HG02943 (cell line): ENCODE data around the gene TBXAS1.
"Not testable (repeated sequence)": the region's sequence is repeated elsewhere in the genome, so short reads cannot be mapped to it uniquely, and the experiment has no call there.

Experiments
- ATAC-seq: cut with Tn5 transposase; IDR thresholded peaks from one replicate; pipeline ENCODE4 v1.9.1; 2021; ENCODE audit warnings: mild to moderate bottlenecking, low read depth, moderate library complexity; ENCODE audit not compliant: unreplicated experiment

Gene TBXAS1

DNA sequence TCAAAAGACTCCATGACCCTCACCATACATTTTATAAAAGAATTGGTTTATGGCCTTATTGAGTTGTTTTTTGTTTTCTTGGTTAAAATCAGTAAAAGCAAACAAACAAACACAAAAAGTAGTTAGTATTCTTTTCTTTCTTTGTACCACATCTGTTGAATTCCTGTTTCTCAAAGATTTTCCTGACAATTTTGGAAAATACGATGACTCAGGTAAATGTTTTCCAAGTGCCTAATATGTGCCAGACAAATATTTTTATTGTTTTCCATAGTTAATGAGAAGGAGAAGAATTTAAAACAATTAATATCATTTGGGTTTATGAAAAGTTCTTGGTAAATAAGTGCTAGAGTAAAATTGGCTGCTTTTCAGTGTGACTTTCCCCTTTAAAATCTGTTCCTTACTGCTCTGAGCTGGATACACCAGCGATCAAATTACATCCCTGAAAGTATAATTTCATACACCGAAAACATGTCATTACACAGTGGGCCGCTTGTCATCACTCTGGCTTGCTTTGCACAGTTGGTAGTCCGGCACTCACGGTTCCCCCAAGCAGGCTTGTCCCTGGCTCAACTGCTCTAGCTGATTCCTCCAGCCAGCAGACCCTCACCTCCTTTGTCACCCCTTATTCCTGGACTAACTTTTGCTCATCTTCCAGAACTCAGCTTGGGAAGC, 80.5 kb downstream of the TBXAS1 start:
- ATAC-seq: no peak

DNA sequence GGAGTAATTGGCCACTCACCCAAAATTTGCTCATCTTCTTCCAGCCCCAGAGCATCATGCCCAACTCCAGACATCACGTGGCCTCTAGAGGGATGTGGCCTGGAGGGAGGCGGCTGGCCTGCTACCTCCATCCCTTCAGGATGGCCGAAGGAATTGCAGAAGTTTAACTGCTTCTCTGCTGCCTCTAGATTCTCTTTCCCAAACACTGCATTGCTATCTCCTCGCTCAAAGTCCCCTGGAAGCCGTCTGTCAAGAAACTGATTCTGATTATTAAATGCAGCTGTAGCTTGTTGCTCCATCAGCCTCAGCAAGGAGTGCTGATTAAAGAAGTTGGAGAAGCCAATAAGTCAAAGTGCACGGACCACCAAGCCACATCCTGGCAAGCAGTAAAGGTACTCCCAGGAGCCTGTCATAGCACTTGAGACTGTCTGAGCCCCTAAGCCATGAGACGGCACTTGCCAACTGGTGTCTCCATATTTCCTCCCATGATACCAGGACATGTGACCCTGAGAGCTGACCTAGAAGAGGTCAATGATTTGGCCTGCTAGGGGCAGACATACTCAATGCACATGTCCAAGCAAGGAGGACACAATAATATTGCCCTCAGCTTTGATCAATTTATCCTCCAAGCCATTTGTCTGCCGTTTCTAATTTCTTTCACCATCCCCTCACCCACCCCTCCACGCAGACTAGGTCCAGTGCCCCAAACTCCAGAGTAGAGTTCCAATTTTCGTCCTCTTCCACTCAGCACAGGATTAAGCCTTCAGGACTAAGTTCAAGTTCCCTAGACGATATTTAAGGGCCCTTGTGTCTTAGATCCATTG, 84.2 kb downstream of the TBXAS1 start:
- no peak for ATAC-seq

DNA sequence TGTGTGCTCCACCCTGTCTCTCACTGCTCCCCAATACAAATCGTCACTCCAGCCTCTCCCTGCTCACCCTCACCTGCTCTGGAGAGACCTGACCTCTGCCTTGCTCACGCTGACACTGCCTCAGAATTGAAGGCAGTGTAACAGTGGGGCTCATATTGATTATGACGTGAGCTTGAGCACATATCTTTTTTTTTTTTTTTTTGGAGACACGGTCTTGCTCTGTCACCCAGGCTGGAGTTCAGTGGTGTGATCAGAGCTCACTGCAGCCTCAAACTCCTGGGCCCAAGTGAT, 84.7 kb downstream of the TBXAS1 start:
- no peak for ATAC-seq

DNA sequence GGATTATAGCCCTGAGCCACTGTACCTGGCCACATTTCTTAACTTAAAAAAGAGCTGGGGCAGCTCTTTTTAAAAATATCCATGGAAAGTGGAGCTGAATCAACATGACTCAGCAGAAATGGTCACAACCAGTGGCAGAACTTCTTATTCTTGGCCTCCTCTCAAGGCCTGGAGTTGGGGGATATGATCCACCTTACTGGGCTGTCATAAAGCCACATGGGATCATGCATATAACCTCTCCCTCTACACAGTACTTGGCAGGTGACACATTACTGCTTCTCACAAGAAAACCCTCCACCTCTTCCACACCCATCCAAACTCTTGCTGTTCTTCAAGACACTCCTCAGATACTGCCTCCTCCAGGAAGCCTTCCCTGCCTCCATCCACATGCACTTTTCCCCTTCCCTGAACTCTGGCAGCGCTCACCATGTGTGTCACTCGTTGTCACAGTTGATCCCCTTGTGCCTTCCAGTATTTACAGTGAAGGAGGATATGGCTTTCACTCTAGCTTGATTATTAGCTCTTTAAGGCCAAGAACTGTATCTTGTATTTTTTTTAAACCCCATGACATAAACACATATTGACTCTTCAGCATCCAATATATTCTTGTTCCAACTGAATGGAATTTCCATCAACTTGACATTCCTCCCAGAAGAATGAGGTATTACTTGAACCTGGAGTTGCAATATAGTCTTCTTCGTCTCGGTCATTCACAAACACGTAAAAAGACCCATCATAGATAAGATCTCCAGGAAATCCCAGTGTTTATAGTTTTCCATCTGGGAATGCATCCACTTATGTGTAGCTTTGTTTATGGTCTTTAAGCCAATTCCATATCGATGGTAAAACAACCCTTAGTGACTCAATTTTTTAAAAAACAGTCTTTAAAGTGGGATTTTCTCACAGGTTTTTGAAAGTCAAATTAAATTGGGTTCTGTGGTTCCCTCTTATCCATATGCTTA, 85.5 kb downstream of the TBXAS1 start:
- ATAC-seq: no peak

DNA sequence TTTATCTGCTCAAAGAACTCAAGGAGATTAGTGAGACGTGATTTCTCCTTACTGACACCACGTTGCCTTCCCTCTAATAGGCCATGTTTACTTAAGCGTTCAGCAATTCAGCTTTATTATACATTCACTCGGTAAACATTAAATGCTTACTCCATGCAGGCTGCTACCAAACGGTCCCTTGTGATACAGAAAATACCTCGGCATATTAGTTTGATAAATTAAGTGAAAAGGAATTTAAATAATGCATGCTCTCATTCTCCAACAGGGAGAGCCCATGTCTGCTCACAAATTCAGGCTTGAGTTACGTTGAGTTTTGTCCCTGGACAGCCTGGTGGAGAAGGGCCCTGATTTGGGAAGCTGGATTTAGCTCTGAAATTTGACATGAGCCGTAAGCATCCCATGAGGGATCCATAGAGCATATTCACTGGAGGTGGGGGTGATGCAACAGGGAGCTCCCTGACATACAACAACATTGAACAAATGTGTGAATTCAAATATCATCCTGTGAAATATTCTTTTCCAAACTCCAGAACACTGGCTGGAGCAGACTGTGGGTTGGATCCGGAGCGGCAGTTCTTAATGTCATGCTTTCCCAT, 86.3 kb downstream of the TBXAS1 start:
- no peak for ATAC-seq

DNA sequence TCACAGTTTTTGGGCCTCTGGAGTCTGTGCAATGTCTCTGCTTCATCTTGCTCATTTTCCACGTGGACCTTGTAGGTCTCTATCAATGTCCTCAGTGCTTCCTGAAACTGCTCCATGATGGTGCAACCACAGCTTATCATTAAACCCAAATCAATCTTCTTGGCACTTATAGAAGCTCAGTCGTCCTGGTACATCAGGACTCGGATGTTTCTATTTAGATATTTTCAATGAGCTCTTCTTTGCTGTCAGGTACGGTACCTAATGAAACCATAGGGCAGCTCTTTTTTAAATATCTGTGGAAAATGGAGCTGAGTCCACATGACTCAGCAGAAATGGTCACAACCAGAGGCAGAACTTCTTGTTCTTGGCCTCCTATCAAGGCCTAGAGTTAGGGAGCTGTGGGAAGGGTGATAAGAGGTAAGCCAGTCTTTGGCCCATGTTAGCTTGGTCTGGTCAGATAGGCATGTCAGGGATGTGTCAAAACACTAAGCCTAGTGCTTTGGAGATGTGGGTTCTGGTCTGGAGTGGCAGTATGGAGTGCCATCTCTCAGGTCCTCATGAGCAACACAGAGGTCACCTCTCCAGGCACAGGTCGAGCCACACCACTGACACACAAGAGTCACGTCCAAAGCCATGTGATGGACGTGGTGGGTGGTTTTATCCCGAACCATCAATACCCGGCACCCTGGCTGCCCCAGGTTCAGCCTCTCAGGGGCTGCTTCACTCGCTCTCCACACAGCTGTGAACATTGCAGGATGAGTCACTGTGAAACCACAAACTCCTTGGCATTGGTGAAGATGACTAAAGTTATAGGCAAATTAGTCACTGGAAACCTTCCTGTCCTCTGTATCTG, 87.0 kb downstream of the TBXAS1 start:
- peak; percentile 79 for ATAC-seq

DNA sequence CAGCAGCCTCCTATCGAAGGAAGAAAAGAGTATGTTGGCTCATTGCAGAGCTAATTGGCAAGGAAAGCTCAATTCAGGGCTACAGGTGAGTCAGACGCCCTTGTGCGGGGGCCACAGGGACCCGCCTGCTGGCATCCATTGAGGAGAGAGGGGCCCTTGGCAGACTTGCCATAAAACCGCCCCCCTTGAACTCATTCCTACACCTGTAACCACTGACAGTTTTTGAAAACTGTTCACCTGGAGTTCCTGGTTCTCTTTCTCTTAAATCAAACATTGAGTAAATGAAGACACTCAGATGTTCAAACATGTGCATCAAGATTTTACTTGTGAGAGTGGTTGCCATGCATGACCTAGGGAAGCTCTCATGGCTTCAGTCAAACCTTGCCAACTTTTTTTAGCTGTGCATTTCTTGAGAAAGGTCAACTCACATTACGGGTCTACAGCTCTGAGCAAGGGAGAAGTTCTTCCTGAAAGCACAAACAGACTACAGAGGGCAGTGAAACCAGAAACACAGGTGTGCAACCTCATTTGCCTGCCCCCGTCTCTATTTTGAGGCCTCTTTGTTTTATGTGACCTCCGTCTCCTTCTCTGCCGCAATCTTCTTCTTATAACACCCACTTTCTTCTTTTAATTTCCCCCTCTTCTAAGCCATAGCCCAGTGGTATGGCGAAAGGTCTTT, 87.8 kb downstream of the TBXAS1 start:
- peak; percentile 80 for ATAC-seq

DNA sequence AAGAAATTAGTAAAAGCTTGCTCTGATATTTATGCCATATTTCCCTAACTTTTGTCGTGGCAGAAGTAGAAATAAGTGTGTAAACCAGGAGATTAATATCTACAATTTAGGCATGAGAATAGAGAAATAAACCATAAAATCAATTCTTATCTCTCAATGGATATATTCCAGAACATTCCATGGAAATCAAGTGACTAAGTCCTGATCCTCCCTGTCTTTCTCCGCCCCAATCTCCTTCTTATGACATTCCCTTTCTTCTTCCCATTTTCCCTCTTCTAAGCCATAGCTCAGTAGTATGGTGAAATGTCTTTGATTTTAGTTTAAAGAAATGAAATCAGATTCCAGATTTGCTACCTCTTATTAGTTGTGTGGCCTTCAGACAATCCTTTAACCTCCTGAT, 88.8 kb downstream of the TBXAS1 start:
- no peak for ATAC-seq

DNA sequence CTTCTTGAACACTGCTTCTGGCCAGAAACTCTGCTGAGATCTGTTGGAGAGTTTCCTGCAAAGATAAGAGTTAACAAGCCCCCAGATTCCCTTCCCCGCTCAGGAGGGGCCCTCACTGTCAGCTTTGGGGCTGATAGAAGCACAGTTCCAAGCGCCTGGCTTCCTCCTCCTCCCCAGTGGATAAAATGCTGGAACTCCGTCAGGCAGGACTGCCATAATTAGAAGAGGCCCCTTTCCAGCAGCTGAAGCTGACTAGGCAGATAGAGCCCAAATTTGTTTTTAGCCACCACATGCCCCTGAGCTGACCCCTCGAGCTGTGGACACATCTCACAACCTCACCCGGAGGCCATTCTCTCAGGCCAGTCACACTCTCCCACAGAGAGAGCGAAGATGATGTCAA, 89.4 kb downstream of the TBXAS1 start:
- ATAC-seq: no peak

DNA sequence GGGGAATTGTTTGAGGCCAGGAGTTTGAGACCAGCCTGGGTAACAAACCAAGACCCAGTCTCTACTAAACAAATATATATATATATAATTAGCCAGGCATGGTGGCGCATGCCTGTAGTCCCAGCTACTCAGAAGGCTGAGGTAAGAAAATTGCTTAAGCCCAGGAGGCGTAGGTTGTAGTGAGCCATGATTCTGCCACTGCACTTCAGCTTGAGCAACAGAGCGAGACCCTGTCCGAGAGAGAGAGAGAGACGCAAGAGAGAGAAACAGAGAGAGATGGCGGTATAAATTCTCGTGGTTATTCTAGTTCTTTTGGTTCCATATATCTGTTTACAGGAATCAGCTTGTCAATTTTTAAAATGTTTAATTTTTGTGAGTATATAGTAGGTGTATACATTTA, 94.0 kb downstream of the TBXAS1 start:
- ATAC-seq: no peak

DNA sequence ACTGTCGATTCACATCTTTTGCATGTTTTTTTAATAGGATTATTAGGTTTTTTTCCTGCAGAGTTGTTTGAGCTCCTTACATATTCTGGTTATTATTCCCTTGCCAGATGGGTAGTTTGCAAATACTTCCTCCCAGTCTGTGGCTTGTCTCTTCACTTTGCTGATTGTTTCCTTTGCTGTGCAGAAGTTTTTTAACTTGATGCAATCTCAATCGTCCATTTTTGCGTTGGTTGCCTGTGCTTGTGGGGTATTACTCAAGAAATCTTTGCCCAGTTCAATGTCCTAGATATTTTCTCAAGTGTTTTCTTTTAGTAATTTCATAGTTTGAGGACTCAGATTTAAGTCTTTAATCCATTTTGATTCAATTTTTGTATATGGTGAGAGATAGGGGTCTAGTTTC, 95.4 kb downstream of the TBXAS1 start:
- ATAC-seq: no peak

DNA sequence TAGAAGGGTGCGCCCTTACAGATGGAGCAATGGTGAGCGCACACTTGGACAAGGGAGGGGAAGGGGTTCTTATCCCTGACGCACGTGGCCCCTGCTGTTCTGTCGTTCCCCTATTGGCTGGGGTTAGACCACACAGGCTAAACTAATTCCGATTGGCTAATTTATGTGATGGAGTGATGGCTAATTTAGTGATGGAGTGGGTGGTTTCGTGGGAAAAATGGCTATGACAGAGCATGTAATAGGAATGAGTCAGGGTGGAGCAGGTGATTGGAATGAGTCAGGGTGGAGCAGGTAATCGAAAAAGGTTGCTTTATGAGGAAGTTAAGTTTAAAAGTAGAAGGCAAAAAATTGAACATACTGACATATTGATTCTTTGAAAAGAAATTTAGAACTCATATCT, 100.2 kb downstream of the TBXAS1 start:
- not testable (repeated sequence) for ATAC-seq

DNA sequence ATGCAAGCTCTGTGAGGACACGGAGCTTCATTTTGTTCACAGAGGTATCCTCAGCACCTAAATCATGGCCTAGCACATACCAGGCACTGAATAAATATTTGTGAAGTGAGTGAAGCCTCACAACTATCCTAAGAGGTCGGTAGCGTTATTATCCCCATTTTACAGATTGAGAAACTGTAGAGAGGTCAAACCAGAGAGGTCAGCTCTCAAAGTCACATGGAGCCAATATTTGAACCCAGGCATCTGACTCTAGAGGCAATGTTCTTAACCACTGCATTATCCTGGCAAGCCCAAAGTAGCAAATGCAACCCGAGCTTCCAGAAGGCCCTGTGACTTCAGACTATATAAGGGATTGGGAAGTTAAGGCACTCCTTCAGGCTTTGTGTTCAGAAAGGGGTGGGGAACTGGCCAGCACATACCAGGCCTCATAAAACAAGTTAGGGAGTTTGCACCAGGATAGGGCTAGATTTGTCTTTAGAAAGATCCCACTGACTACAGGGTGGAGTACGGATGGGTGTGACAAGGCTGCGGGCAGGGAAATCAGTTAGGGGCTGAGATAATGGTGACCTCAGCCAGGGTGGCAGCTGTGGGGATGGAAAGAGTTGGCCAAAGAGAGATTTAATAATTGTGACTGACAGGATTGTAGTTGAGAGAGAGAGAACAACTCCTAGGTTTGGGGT, 101.4 kb downstream of the TBXAS1 start:
- no peak for ATAC-seq

DNA sequence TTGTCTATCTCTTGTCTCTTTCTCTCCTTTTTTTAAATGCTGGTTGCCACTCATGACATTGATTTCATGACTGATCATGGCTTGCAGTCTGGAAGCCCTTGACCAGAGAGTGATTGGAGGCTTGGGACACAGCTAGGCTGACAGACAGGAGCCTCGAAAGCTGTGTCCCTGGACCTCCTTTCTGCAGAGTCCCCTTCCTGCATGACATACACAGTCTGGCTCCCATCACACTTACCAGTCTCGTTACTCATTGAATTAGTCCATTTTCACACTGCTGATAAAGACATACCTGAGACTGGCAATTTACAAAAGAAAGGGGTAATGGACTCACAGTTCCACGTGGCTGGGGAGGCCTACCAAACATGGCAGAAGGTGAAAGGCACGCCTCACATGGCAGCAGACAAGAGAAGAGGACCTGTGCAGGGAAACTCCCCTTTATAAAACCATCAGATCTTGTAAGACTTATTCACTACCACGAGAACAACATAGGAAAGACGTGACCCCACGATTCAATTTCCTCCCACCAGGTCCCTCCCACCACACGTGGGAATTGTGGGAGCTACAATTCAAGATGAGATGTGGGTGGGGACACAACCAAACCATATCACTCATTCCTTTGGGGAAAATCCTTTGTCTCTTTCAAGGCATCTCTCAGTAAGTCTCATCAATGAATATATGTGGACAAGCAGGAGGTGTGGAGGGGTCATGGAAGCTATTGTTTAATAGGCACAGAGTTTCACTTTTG, 102.3 kb downstream of the TBXAS1 start:
- ATAC-seq: no peak

DNA sequence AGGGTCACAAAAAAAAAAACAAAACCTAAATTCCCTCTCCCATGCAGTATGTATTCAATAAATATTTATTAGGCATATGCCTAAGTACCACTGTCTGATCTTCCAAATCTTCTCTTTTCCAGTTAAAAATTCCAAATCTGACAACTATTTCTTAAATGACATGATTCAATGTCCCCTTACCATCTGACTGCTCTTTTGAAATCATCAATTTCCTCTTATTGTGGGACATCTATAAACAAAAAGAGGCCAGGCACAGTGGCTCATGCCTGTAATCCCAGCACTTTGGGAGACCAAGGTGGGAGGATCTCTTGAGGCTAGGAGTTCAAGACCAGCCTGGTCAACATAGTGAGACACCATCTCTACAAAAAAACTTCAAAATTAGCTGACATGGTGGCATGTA, 103.5 kb downstream of the TBXAS1 start:
- no peak for ATAC-seq

DNA sequence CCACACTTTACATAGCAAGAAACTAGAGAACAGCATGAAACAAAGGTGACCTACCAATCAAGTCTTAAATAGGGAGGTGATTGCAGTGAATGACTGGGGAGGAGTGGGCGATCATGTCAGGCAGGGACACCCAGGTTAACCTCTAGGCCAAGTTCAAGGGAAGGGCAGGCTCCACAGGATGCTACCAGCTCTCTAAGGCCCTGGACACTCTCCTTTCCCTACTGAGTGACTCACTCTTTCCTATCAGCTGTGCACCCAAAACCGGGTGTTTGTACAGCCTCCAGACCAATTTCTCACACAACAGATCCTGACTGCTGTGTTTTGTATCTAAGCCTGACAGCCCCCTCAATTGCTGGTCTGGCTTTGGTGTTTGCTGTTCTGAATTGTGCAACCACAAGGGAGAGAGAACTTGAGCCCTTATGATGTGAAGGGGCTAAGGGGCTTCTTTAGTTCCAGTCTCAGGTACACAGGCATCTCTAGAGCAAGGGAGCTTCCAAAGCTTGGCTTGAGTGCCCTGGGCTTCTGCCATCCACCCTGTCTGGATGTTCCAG, 107.8 kb downstream of the TBXAS1 start:
- no peak for ATAC-seq

DNA sequence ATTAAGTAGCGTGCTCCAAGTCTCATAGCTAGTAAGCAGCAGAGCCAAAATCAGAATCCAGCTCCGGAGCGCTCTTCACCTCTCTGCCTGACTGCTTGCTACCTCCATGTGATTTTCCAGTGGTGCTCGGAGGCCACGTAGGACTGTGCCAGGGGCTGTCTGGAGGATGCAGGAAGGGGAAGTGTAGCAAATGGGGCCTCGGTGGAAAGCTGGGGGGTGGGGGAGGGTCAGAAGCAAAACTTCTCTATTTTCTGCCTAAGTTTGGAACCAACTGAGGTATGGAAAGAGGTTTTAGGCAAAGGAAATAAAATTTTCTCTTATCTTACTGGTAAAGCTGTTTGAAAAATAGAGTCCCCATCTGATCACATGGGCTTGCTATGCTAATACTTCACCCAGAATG, 108.7 kb downstream of the TBXAS1 start:
- no peak for ATAC-seq

DNA sequence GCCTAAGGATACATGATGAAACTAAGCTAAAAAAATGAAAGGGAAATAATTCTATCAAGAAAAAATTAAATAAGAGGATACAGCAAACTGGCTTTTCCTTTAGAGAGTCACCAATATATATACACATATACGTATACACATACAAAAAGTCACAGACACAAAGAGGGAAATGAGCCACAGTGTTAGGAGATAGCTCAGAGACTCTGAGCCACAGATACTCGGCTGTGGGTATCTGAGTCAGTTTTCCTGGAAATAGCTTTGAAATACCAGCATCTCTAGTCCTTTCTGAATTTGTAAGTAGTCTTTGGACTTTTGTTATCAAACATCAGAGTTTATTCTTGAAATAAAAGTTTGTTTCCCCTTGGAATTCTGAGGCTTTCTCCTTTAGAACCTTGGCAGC, 111.8 kb downstream of the TBXAS1 start:
- ATAC-seq: no peak
